ENCODE measurements around the gene FSD1.

- TF ChIP-seq CTCF (IDR thresholded peaks at IDR 0.05) (no peak), POLR2A (IDR thresholded peaks at IDR 0.05) (no peak)
These were observed 57.9 kb downstream of the FSD1 start for GRCh38 chr19:4362101-4362828.

Data from Peyer's patch (tissue), 4 donors.